ENCODE results near the gene COL4A1. TPM values are rescaled to one million over a fixed set of nuclear protein-coding genes. Genes with fewer than 3 reads are reported as not detected.
"Not testable (repeated sequence)": the region's sequence is repeated elsewhere in the genome, so short reads cannot be mapped to it uniquely, and the experiment has no call there.

Gene COL4A1
- total RNA-seq, 1 donor from 2014 or later: 2,489 TPM

GRCh38 chr13:110114316-110114715 lies 192.6 kb downstream of the COL4A1 start:
- Histone ChIP-seq H2AFZ (ENCODE audit: low read depth, low read length) (no peak overlapping the region), H3K4me3 (ENCODE audit: insufficient read depth, low read depth, low read length) (no peak overlapping the region), H4K20me1 (ENCODE audit: insufficient read depth, low read length) (no peaks in the 10 kb centered on the region), H3K4me2 (ENCODE audit: low read length) (no peak overlapping the region), H3K27ac (ENCODE audit: low read depth, low read length) (no peak overlapping the region), H3K79me2 (ENCODE audit: insufficient read depth, low read length) (no peaks in the 10 kb centered on the region), H3K9me3 (ENCODE audit: insufficient read depth, low read depth, low read length) (no peaks in the 10 kb centered on the region), H3K36me3 (ENCODE audit: insufficient read depth, low read length) (no peaks in the 10 kb centered on the region), H3K27me3 (ENCODE audit: insufficient read depth, low read length) (no peaks in the 10 kb centered on the region), H3K4me1 (ENCODE audit: insufficient read depth, low read length) (peaks cover 34% of the 10 kb centered on the region), H3K9ac (ENCODE audit: low read length) (no peak overlapping the region)
- FAIRE-seq: no peak
- Mint-ChIP-seq H3K36me3 (ENCODE audit: low read depth, unreplicated experiment) (no peaks in the 10 kb centered on the region), H3K4me3 (ENCODE audit: unreplicated experiment) (no peak overlapping the region), H3K27me3 (ENCODE audit: low read depth, unreplicated experiment) (peaks cover 3% of the 10 kb centered on the region), H3K4me1 (ENCODE audit: low read depth, unreplicated experiment) (peaks cover 18% of the 10 kb centered on the region), H3K9me3 (ENCODE audit: unreplicated experiment) (no peaks in the 10 kb centered on the region), H3K27ac (ENCODE audit: unreplicated experiment) (no peak overlapping the region)
- TF ChIP-seq EZH2 (IDR thresholded peaks at IDR 0.05; ENCODE audit: insufficient read depth, low read length): no peak
- TF ChIP-seq CTCF (IDR thresholded peaks at IDR 0.05; ENCODE audit: insufficient read depth, low read depth, low read length): no peak
- DNase-seq (ENCODE audit: low read depth): no peak

DNA sequence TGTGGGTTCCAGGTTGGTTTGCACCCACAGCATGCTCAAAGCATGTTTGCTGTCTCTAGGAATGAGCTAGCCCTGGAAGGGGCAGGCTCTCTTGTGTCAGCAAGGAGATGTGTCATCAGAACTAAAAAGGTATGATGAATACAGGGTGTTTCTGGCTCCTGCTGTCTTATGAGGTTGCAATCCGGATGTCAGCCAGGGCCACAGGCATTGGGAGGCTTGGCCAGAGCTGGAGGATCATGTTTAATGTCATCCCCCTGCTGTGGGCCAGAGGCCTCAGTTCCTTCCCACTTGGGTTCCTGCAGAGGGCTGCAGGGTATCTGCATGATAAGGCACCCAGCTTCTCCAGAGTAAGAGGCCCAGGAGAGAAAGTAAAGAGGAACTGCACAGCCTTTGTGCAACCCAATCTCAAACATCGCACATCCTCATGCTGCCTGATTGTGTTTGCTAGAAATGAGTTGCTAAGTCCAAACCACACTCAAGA lies 193.6 kb downstream of the COL4A1 start:
- peak overlapping the region; percentile 12 for H3K27ac ChIP-seq (ENCODE audit: low read depth, low read length)
- no peaks in the 10 kb centered on the region for H3K79me2 ChIP-seq (ENCODE audit: insufficient read depth, low read length)
- H3K27me3 ChIP-seq (ENCODE audit: insufficient read depth, low read length): no peaks in the 10 kb centered on the region
- DNase-seq (ENCODE audit: low read depth): peak; percentile 76
- Mint-ChIP-seq H3K4me3 (ENCODE audit: unreplicated experiment) (no peak overlapping the region), H3K36me3 (ENCODE audit: low read depth, unreplicated experiment) (no peaks in the 10 kb centered on the region), H3K27ac (ENCODE audit: unreplicated experiment) (no peak overlapping the region), H3K9me3 (ENCODE audit: unreplicated experiment) (no peaks in the 10 kb centered on the region), H3K4me1 (ENCODE audit: low read depth, unreplicated experiment) (peaks cover 18% of the 10 kb centered on the region), H3K27me3 (ENCODE audit: low read depth, unreplicated experiment) (peaks cover 3% of the 10 kb centered on the region)
- H3K4me2 ChIP-seq (ENCODE audit: low read length): peak overlapping the region; percentile 22
- peaks cover 38% of the 10 kb centered on the region for H3K4me1 ChIP-seq (ENCODE audit: insufficient read depth, low read length)
- H3K9ac ChIP-seq (ENCODE audit: low read length): no peak overlapping the region
- H3K9me3 ChIP-seq (ENCODE audit: insufficient read depth, low read depth, low read length): no peaks in the 10 kb centered on the region
- no peaks in the 10 kb centered on the region for H4K20me1 ChIP-seq (ENCODE audit: insufficient read depth, low read length)
- no peak overlapping the region for H2AFZ ChIP-seq (ENCODE audit: low read depth, low read length)
- no peaks in the 10 kb centered on the region for H3K36me3 ChIP-seq (ENCODE audit: insufficient read depth, low read length)
- no peak overlapping the region for H3K4me3 ChIP-seq (ENCODE audit: insufficient read depth, low read depth, low read length)
- peak; percentile 83 for FAIRE-seq
- no peak for TF ChIP-seq EZH2 (IDR thresholded peaks at IDR 0.05; ENCODE audit: insufficient read depth, low read length)

DNA sequence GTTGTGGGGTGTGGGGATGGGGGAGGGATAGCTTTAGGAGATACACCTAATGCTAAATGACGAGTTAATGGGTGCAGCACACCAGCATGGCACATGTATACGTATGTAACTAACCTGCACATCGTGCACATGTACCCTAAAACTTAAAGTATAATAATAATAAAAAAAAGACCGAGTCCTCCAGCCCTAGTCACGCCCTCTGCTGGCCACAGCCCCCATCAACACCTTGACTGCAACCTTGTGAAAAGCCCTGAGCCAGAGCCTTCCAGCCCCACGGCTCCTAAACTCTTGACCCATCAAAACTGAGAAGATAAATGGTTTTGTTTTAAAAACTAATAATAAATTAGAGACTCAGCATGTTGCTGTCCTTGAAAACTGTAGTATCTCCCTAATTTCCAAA lies 194.6 kb downstream of the COL4A1 start:
- H3K36me3 ChIP-seq (ENCODE audit: insufficient read depth, low read length); H3K9ac ChIP-seq (ENCODE audit: low read length); H3K27me3 ChIP-seq (ENCODE audit: insufficient read depth, low read length); H3K9me3 ChIP-seq (ENCODE audit: insufficient read depth, low read depth, low read length); H3K9me3 Mint-ChIP-seq (ENCODE audit: unreplicated experiment); H4K20me1 ChIP-seq (ENCODE audit: insufficient read depth, low read length); H3K27ac ChIP-seq (ENCODE audit: low read depth, low read length); H3K4me2 ChIP-seq (ENCODE audit: low read length); DNase-seq (ENCODE audit: low read depth); H3K27me3 Mint-ChIP-seq (ENCODE audit: low read depth, unreplicated experiment); H3K36me3 Mint-ChIP-seq (ENCODE audit: low read depth, unreplicated experiment); H3K79me2 ChIP-seq (ENCODE audit: insufficient read depth, low read length); H3K4me3 Mint-ChIP-seq (ENCODE audit: unreplicated experiment); H3K27ac Mint-ChIP-seq (ENCODE audit: unreplicated experiment); H3K4me3 ChIP-seq (ENCODE audit: insufficient read depth, low read depth, low read length); FAIRE-seq; H2AFZ ChIP-seq (ENCODE audit: low read depth, low read length): not testable (repeated sequence)
- peaks cover 38% of the 10 kb centered on the region for H3K4me1 ChIP-seq (ENCODE audit: insufficient read depth, low read length)
- H3K4me1 Mint-ChIP-seq (ENCODE audit: low read depth, unreplicated experiment): peaks cover 18% of the 10 kb centered on the region
- peak; percentile 39 for TF ChIP-seq CTCF (IDR thresholded peaks at IDR 0.05; ENCODE audit: insufficient read depth, low read depth, low read length)
